Spleen (tissue), 11 donors: Measurements from ENCODE around the gene RAD52. TPM values are rescaled to one million over a fixed set of nuclear protein-coding genes. Genes with fewer than 3 reads are reported as not detected.

Experiments used
- DNase-seq: peaks from one replicate; pipeline ENCODE4 v3.0.0-alpha.2; 2020
- H3K27ac ChIP-seq, 8 donors: fragments of 200-600 bp; sonication (generic) in 7 of 8; 1 replicate in 4 of 8; 2 replicates in 4 of 8; pipeline versions ENCODE4 v1.5.0 to v1.8.0; 2016 to 2021; ENCODE audit warnings: inconsistent platforms in 4 of 8, mild to moderate bottlenecking in 4 of 8, moderate library complexity in 1 of 8
- H3K27me3 ChIP-seq, 7 donors: fragments of 200-600 bp; sonication (generic) in 6 of 7; replicated peaks in 1 of 7; 1 replicate in 4 of 7; 2 replicates in 3 of 7; pipeline versions ENCODE4 v1.5.0 to v1.8.0; 2016 to 2021; ENCODE audit warnings: inconsistent platforms in 3 of 7, mild to moderate bottlenecking in 1 of 7
- H3K36me3 ChIP-seq, 6 donors: fragments of 200-600 bp; sonication (generic) in 5 of 6; 1 replicate in 4 of 6; 2 replicates in 2 of 6; pipeline versions ENCODE4 v1.5.0 to v1.8.0; 2016 to 2021; ENCODE audit warnings: inconsistent platforms in 2 of 6
- H3K4me1 ChIP-seq, 6 donors: fragments of 200-600 bp; sonication (generic) in 5 of 6; 1 replicate in 3 of 6; 2 replicates in 3 of 6; pipeline versions ENCODE4 v1.5.0 to v1.8.0; 2016 to 2021; ENCODE audit warnings: inconsistent platforms in 3 of 6
- H3K4me3 ChIP-seq, 8 donors: fragments of 200-600 bp; sonication (generic) in 7 of 8; 1 replicate in 4 of 8; 2 replicates in 4 of 8; pipeline versions ENCODE4 v1.5.0 to v1.8.0; 2016 to 2021; ENCODE audit warnings: inconsistent platforms in 4 of 8, mild to moderate bottlenecking in 4 of 8, moderate library complexity in 2 of 8
- H3K9me3 ChIP-seq, 8 donors: fragments of 200-600 bp; sonication (generic) in 7 of 8; 1 replicate in 4 of 8; 2 replicates in 4 of 8; pipeline versions ENCODE4 v1.5.0 to v1.8.0; 2016 to 2021; ENCODE audit warnings: inconsistent platforms in 4 of 8
- POLR2A ChIP-seq, 3 donors: fragments of 450-650 bp; IDR thresholded peaks; one replicate each; pipeline ENCODE4 v1.5.1; 2017; ENCODE audit warnings: antibody characterized with exemption in 3 of 3, mild to moderate bottlenecking in 1 of 3
- POLR2AphosphoS5 ChIP-seq, 3 donors: sonication (generic); formaldehyde crosslinking; IDR thresholded peaks; one replicate each; pipeline ENCODE4 v1.5.1; 2017; ENCODE audit warnings: antibody characterized with exemption in 3 of 3
- WGBS, 5 donors: extraction: QIAGEN DNeasy Blood & Tissue Kit in 3 of 5; methylation state at CpG; one replicate each; pipeline versions ENCODE4 v1.1.5 to v1.1.7; 2013 to 2018; 5-methylcytosine and 5-hydroxymethylcytosine counted together
- intact Hi-C: fragments of 100-400 bp; cut with DNase I; formaldehyde crosslinking; loops from one replicate; pipeline ENCODE4 v1.15.0; 2023; ENCODE audit warnings: low total_unique reads
- polyA plus RNA-seq, 3 donors: library from polyadenylated mRNA; stranded (reverse); fragments of 200-250 nt; gene quantifications; one replicate each; pipeline ENCODE4 v1.2.1, GENCODE V29; 2013
- total RNA-seq, 7 donors: library from RNA; depleted of rRNA in 3 of 7; stranded (reverse); fragments of >200 nt in 3 of 7; fragmentation: NEBNext Ultra II Directional in 4 of 7; extraction: Animal tissue kit (Norgen Biotek cat#: 25700) in 4 of 7; gene quantifications; one replicate each; pipeline versions ENCODE4 v1.1.0 to v1.2.1, GENCODE V29; 2016 to 2021
- TF ChIP-seq, protein P1 (sequence below), 11 experiments: fragments of 200-600 bp in 7 of 11; fragments of 450-650 bp in 4 of 11; sonication (generic) in 4 of 11; IDR thresholded peaks in 8 of 11; conservative IDR thresholded peaks in 3 of 11; 1 replicate in 7 of 11; 2 replicates in 4 of 11; pipeline versions ENCODE4 v1.4.0 to v1.8.0; 2016 to 2021; ENCODE audit warnings: antibody characterized with exemption in 11 of 11, inconsistent platforms in 4 of 11, mild to moderate bottlenecking in 1 of 11
- donor health status: healthy with polysubstance abuse.
- donor health status: DM: no; HTN: no; CAD: no; lungs with moderate emphysema.
- donor health status: DM: no; HTN: no; CAD: no.
- donor health status: Bipolar disorder and iron deficiency.
- donor health status: healthy.
- donor health status: DM: no; HTN: no; CAD: no.
- donor health status: DM: yes; HTN: yes; CAD: no.

Gene RAD52
- total and polyA plus RNA-seq, 10 donors = 4.6 to 19.5 (median 13.2) TPM

DNA sequence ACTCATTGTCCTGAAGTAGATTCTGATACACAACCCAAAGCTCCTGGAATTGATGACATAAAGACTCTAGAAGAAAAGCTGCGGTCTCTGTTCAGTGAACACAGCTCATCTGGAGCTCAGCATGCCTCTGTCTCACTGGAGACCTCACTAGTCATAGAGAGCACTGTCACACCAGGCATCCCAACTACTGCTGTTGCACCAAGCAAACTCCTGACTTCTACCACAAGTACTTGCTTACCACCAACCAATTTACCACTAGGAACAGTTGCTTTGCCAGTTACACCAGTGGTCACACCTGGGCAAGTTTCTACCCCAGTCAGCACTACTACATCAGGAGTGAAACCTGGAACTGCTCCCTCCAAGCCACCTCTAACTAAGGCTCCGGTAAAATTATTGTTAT, 63.8 kb downstream of the RAD52 start:
- H3K27ac ChIP-seq = no peak overlapping the region
- H3K4me1 ChIP-seq = no peaks in the 10 kb centered on the region
- no peak overlapping the region for H3K4me3 ChIP-seq
- H3K9me3 ChIP-seq = no peaks in the 10 kb centered on the region
- intact Hi-C loops = no loop called here
- 94 to 98% (median 96%) methylated on average over 2 of the region's 2 CpGs for WGBS, 5 donors
- H3K27me3 ChIP-seq = no peaks in the 10 kb centered on the region
- H3K36me3 ChIP-seq = peaks cover 21 to 100% (median 99%) of the 10 kb centered on the region in 6 donors
- TF ChIP-seq POLR2AphosphoS5 (IDR thresholded peaks at IDR 0.05) (no peak), POLR2A (IDR thresholded peaks at IDR 0.05) (no peak)
- TF ChIP-seq, protein P1, sequence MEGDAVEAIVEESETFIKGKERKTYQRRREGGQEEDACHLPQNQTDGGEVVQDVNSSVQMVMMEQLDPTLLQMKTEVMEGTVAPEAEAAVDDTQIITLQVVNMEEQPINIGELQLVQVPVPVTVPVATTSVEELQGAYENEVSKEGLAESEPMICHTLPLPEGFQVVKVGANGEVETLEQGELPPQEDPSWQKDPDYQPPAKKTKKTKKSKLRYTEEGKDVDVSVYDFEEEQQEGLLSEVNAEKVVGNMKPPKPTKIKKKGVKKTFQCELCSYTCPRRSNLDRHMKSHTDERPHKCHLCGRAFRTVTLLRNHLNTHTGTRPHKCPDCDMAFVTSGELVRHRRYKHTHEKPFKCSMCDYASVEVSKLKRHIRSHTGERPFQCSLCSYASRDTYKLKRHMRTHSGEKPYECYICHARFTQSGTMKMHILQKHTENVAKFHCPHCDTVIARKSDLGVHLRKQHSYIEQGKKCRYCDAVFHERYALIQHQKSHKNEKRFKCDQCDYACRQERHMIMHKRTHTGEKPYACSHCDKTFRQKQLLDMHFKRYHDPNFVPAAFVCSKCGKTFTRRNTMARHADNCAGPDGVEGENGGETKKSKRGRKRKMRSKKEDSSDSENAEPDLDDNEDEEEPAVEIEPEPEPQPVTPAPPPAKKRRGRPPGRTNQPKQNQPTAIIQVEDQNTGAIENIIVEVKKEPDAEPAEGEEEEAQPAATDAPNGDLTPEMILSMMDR (IDR thresholded peaks at IDR 0.05 in 8 of 11, conservative IDR thresholded peaks at IDR 0.05 in 3 of 11) = no peak
- no peak for DNase-seq

- DNase-seq = no peak
- TF ChIP-seq, protein P1 (IDR thresholded peaks at IDR 0.05 in 8 of 11, conservative IDR thresholded peaks at IDR 0.05 in 3 of 11) = no peak
- TF ChIP-seq POLR2AphosphoS5 (IDR thresholded peaks at IDR 0.05) (no peak), POLR2A (IDR thresholded peaks at IDR 0.05) (no peak)
- no peaks in the 10 kb centered on the region for H3K27me3 ChIP-seq
- H3K4me3 ChIP-seq = no peak overlapping the region
- peaks cover 16 to 100% (median 99%) of the 10 kb centered on the region in 6 donors for H3K36me3 ChIP-seq
- 91 to 95% (median 94%) methylated on average over 5 of the region's 5 CpGs for WGBS, 5 donors
- no peaks in the 10 kb centered on the region for H3K4me1 ChIP-seq
- intact Hi-C loops = no loop called here
- no peaks in the 10 kb centered on the region for H3K9me3 ChIP-seq
- no peak overlapping the region for H3K27ac ChIP-seq
Measured at GRCh38 chr12:884746-885414, 64.6 kb downstream of the RAD52 start.

- TF ChIP-seq POLR2A (IDR thresholded peaks at IDR 0.05) = no peak
- no peak for TF ChIP-seq POLR2AphosphoS5 (IDR thresholded peaks at IDR 0.05)
- TF ChIP-seq, protein P1 (IDR thresholded peaks at IDR 0.05 in 8 of 11, conservative IDR thresholded peaks at IDR 0.05 in 3 of 11) = no peak
- no peak for DNase-seq
- no peaks in the 10 kb centered on the region for H3K9me3 ChIP-seq
- no peak overlapping the region for H3K27ac ChIP-seq
- H3K4me3 ChIP-seq = no peak overlapping the region
- peaks cover 15 to 100% (median 82%) of the 10 kb centered on the region in 6 donors for H3K36me3 ChIP-seq
- no peaks in the 10 kb centered on the region for H3K4me1 ChIP-seq
- intact Hi-C loops = no loop called here
- 84 to 91% (median 87%) methylated on average over 4 of the region's 4 CpGs for WGBS, 5 donors
- no peaks in the 10 kb centered on the region for H3K27me3 ChIP-seq
Measured at GRCh38 chr12:880656-881055, 68.8 kb downstream of the RAD52 start.

GRCh38 chr12:879641-880040, 69.9 kb downstream of the RAD52 start:
- 90 to 98% (median 92%) methylated on average over 5 of the region's 5 CpGs for WGBS, 5 donors
- H3K9me3 ChIP-seq = no peaks in the 10 kb centered on the region
- no peaks in the 10 kb centered on the region for H3K27me3 ChIP-seq
- intact Hi-C loops = no loop called here
- no peak for DNase-seq
- H3K4me1 ChIP-seq = no peaks in the 10 kb centered on the region
- TF ChIP-seq POLR2AphosphoS5 (IDR thresholded peaks at IDR 0.05) (no peak), POLR2A (IDR thresholded peaks at IDR 0.05) (no peak)
- TF ChIP-seq, protein P1 (IDR thresholded peaks at IDR 0.05 in 8 of 11, conservative IDR thresholded peaks at IDR 0.05 in 3 of 11) = no peak
- H3K36me3 ChIP-seq = peaks cover 10 to 100% (median 79%) of the 10 kb centered on the region in 6 donors
- no peak overlapping the region for H3K4me3 ChIP-seq
- H3K27ac ChIP-seq = no peak overlapping the region
